H9 (cell line): ENCODE data around the gene EMX2. TPM values are rescaled to one million over a fixed set of nuclear protein-coding genes. Genes with fewer than 3 reads are reported as not detected.

ENCODE experiments used
- DNase-seq: peaks from one replicate; pipeline ENCODE4 v3.0.0-alpha.2; 2017
- H2AFZ ChIP-seq: one replicate; pipeline ENCODE4 v1.6.1; 2013; ENCODE audit warnings: mild to moderate bottlenecking, low read length, control low read depth, moderate library complexity
- H2AK5ac ChIP-seq: 2 replicates; pipeline ENCODE4 v1.6.1; 2013; ENCODE audit warnings: low read length, control low read depth, mixed read lengths; ENCODE audit not compliant: insufficient read length
- H2BK120ac ChIP-seq: one replicate; pipeline ENCODE4 v1.6.1; 2013; ENCODE audit warnings: low read depth, mild to moderate bottlenecking, low read length, control low read depth, inconsistent platforms; ENCODE audit not compliant: poor library complexity, severe bottlenecking
- H2BK12ac ChIP-seq: 2 replicates; pipeline ENCODE4 v1.6.1; 2013; ENCODE audit warnings: low read length, control low read depth, mixed read lengths, low read depth; ENCODE audit not compliant: insufficient read length
- H2BK15ac ChIP-seq: 2 replicates; pipeline ENCODE4 v1.6.1; 2013; ENCODE audit warnings: low read depth, low read length, control low read depth
- H2BK20ac ChIP-seq: one replicate; pipeline ENCODE4 v1.6.1; 2013; ENCODE audit warnings: low read depth, mild to moderate bottlenecking, low read length, control low read depth, inconsistent platforms; ENCODE audit not compliant: poor library complexity, severe bottlenecking
- H2BK5ac ChIP-seq: 2 replicates; pipeline ENCODE4 v1.6.1; 2013; ENCODE audit warnings: low read length, control low read depth, mixed read lengths; ENCODE audit not compliant: insufficient read length
- H3K14ac ChIP-seq: 2 replicates; pipeline ENCODE4 v1.6.1; 2013; ENCODE audit warnings: low read length, control low read depth; ENCODE audit not compliant: insufficient read depth
- H3K18ac ChIP-seq: 2 replicates; pipeline ENCODE4 v1.6.1; 2013; ENCODE audit warnings: low read depth, mild to moderate bottlenecking, mixed read lengths, low read length, control low read depth; ENCODE audit not compliant: insufficient read length
- H3K23ac ChIP-seq: 2 replicates; pipeline ENCODE4 v1.6.1; 2013; ENCODE audit warnings: low read length, control low read depth, mixed read lengths, low read depth; ENCODE audit not compliant: insufficient read length
- H3K23me2 ChIP-seq: 2 replicates; pipeline ENCODE4 v1.6.1; 2013; ENCODE audit warnings: low read depth, mild to moderate bottlenecking, mixed read lengths, low read length, control low read depth; ENCODE audit not compliant: insufficient read length, poor library complexity, severe bottlenecking
- H3K27ac ChIP-seq: 2 replicates; pipeline ENCODE4 v1.5.1; 2013; ENCODE audit warnings: low read length, control low read depth, mixed read lengths, low read depth; ENCODE audit not compliant: insufficient read length
- H3K27me3 ChIP-seq: 2 replicates; pipeline ENCODE4 v1.6.1; 2013; ENCODE audit warnings: low read length, control low read depth, inconsistent platforms; ENCODE audit not compliant: insufficient read depth
- H3K4ac ChIP-seq: 2 replicates; pipeline ENCODE4 v1.6.1; 2013; ENCODE audit warnings: low read depth, mild to moderate bottlenecking, control low read depth, inconsistent platforms, low read length, moderate library complexity
- H3K4me1 ChIP-seq: 2 replicates; pipeline ENCODE4 v1.6.1; 2013; ENCODE audit warnings: low read length, control low read depth, inconsistent platforms; ENCODE audit not compliant: insufficient read depth
- H3K4me2 ChIP-seq: 2 replicates; pipeline ENCODE4 v1.6.1; 2013; ENCODE audit warnings: low read length, control low read depth, mixed read lengths; ENCODE audit not compliant: insufficient read length, insufficient read depth
- H3K56ac ChIP-seq: 2 replicates; pipeline ENCODE4 v1.6.1; 2013; ENCODE audit warnings: low read depth, mild to moderate bottlenecking, mixed read lengths, low read length, control low read depth; ENCODE audit not compliant: insufficient read length
- H3K79me1 ChIP-seq: 2 replicates; pipeline ENCODE4 v1.6.1; 2013; ENCODE audit warnings: low read depth, mild to moderate bottlenecking, moderate library complexity, low read length, control low read depth, inconsistent platforms; ENCODE audit not compliant: insufficient read depth, poor library complexity, severe bottlenecking
- H3K79me2 ChIP-seq: 2 replicates; pipeline ENCODE4 v1.6.1; 2013; ENCODE audit warnings: low read length, control low read depth, inconsistent platforms; ENCODE audit not compliant: insufficient read depth
- H3K9ac ChIP-seq: 2 replicates; pipeline ENCODE4 v1.6.1; 2013; ENCODE audit warnings: low read length, control low read depth, mixed read lengths; ENCODE audit not compliant: insufficient read length; ENCODE audit errors: extremely low read depth
- H3K9me3 ChIP-seq: one replicate; pipeline ENCODE4 v1.6.1; 2013; ENCODE audit warnings: low read depth, low read length, inconsistent platforms; ENCODE audit not compliant: control insufficient read depth
- H3T11ph ChIP-seq: one replicate; pipeline ENCODE4 v1.6.1; 2013; ENCODE audit warnings: mild to moderate bottlenecking, low read length, control low read depth, inconsistent platforms
- H4K20me1 ChIP-seq: one replicate; pipeline ENCODE4 v1.6.1; 2013; ENCODE audit not compliant: control insufficient read depth, insufficient read length, insufficient read depth
- H4K5ac ChIP-seq: 2 replicates; pipeline ENCODE4 v1.6.1; 2013; ENCODE audit warnings: low read depth, mild to moderate bottlenecking, mixed read lengths, low read length, control low read depth; ENCODE audit not compliant: insufficient read length
- H4K8ac ChIP-seq: replicated peaks from 2 replicates; pipeline ENCODE4 v1.6.1; 2013; ENCODE audit warnings: low read length, control low read depth, mixed read lengths, low read depth; ENCODE audit not compliant: insufficient read length
- H4K91ac ChIP-seq: 2 replicates; pipeline ENCODE4 v1.6.1; 2013; ENCODE audit warnings: low read depth, mild to moderate bottlenecking, moderate library complexity, mixed read lengths, low read length, control low read depth; ENCODE audit not compliant: insufficient read length
- H3K27ac Mint-ChIP-seq, 3 experiments: 2 replicates in 2 of 3; 3 replicates in 1 of 3; pipeline ENCODE4 v1.8.0; 2020 to 2021; ENCODE audit warnings: mixed read lengths in 3 of 3, mild to moderate bottlenecking in 1 of 3, moderate library complexity in 1 of 3
- H3K27me3 Mint-ChIP-seq: 2 replicates; pipeline ENCODE4 v1.8.0; 2021; ENCODE audit warnings: low read depth, mild to moderate bottlenecking, moderate library complexity, mixed read lengths
- H3K36me3 Mint-ChIP-seq, 3 experiments: 2 replicates in 2 of 3; 3 replicates in 1 of 3; pipeline ENCODE4 v1.8.0; 2020 to 2021; ENCODE audit warnings: low read depth in 3 of 3, mixed read lengths in 3 of 3; ENCODE audit not compliant: insufficient read depth in 1 of 3
- H3K4me1 Mint-ChIP-seq, 2 experiments: 2 replicates each; pipeline ENCODE4 v1.8.0; 2020; ENCODE audit warnings: mixed read lengths in 2 of 2
- H3K4me3 Mint-ChIP-seq, 2 experiments: 2 replicates in 1 of 2; 3 replicates in 1 of 2; pipeline ENCODE4 v1.8.0; 2020 to 2021; ENCODE audit warnings: mild to moderate bottlenecking in 2 of 2, mixed read lengths in 2 of 2, moderate library complexity in 1 of 2
- H3K9me3 Mint-ChIP-seq, 2 experiments: 2 replicates in 1 of 2; 3 replicates in 1 of 2; pipeline ENCODE4 v1.8.0; 2020; ENCODE audit warnings: mild to moderate bottlenecking in 2 of 2, mixed read lengths in 2 of 2, moderate library complexity in 1 of 2
- CTCF ChIP-seq: fragments of 200-600 bp; sonication (generic); conservative IDR thresholded peaks from 3 replicates; pipeline ENCODE4 v1.8.0; 2021; ENCODE audit warnings: antibody characterized with exemption, mild to moderate bottlenecking
- WGBS: extraction: QIAGEN DNeasy Blood & Tissue Kit; methylation state at CpG from one replicate; pipeline ENCODE4 v1.1.7; 2013; ENCODE audit warnings: missing lambda C conversion rate, low lambda C conversion rate, mixed read lengths; ENCODE audit not compliant: insufficient read length; ENCODE audit errors: extremely low coverage; 5-methylcytosine and 5-hydroxymethylcytosine counted together
- total RNA-seq: library from RNA; stranded (reverse); gene quantifications from 2 replicates; pipeline ENCODE4 v1.2.1, GENCODE V29; 2021

The EMX2 gene
- total RNA-seq, 1 experiment from 2014 or later: not detected

GRCh38 chr10:117496031-117496430, 46.5 kb upstream of the EMX2 start:
- H2AFZ ChIP-seq: no peak overlapping the region
- H3K9ac ChIP-seq: no peak overlapping the region
- Mint-ChIP-seq H3K27ac (no peak overlapping the region), H3K27me3 (peaks cover 70% of the 10 kb centered on the region), H3K4me3 (no peak overlapping the region), H3K36me3 (no peaks in the 10 kb centered on the region), H3K4me1 (peaks cover 2 to 3% of the 10 kb centered on the region in 2 experiments), H3K9me3 (no peaks in the 10 kb centered on the region; a peak in 2 of 5 replicates)
- no peaks in the 10 kb centered on the region for H3K27me3 ChIP-seq
- no peaks in the 10 kb centered on the region for H3K9me3 ChIP-seq
- H2BK120ac ChIP-seq: no peak overlapping the region
- DNase-seq: no peak
- H4K8ac ChIP-seq: no peak overlapping the region
- no peak overlapping the region for H3K18ac ChIP-seq
- H2BK12ac ChIP-seq: no peak overlapping the region
- H4K91ac ChIP-seq: no peak overlapping the region
- H3K4ac ChIP-seq: no peak overlapping the region
- no peak for TF ChIP-seq CTCF
- H3K27ac ChIP-seq: no peak overlapping the region
- H2BK20ac ChIP-seq: no peak overlapping the region
- no peak overlapping the region for H3K56ac ChIP-seq
- no peak overlapping the region for H4K5ac ChIP-seq
- H3K4me1 ChIP-seq: no peaks in the 10 kb centered on the region
- no peak overlapping the region for H2BK15ac ChIP-seq
- no peaks in the 10 kb centered on the region for H3K23me2 ChIP-seq
- H3T11ph ChIP-seq: no peak overlapping the region
- no peak overlapping the region for H2BK5ac ChIP-seq
- H3K23ac ChIP-seq: no peak overlapping the region
- no peaks in the 10 kb centered on the region for H3K79me1 ChIP-seq
- no peak overlapping the region for H3K4me2 ChIP-seq
- WGBS: no CpG with 5 or more reads among the region's 5 CpGs
- H4K20me1 ChIP-seq: no peaks in the 10 kb centered on the region
- no peak overlapping the region for H3K14ac ChIP-seq
- no peak overlapping the region for H2AK5ac ChIP-seq
- H3K79me2 ChIP-seq: no peaks in the 10 kb centered on the region
